ENCODE measurements around the gene UNC5C.

Gene UNC5C

GRCh38 chr4:95249426-95250021 lies 299.2 kb downstream of the UNC5C start:
- Histone ChIP-seq H3K36me3 (ENCODE audit: control insufficient read depth, insufficient read depth, low read length) (no peaks in the 10 kb centered on the region), H3K27ac (ENCODE audit: insufficient read depth, low read depth, low read length, poor library complexity, severe bottlenecking) (no peak overlapping the region), H3K4me3 (ENCODE audit: insufficient read depth, low read depth, low read length) (no peak overlapping the region), H3K9me3 (ENCODE audit: control insufficient read depth, low read length) (no peaks in the 10 kb centered on the region), H3K27me3 (ENCODE audit: control insufficient read depth, insufficient read depth, low read length, poor library complexity, severe bottlenecking) (no peaks in the 10 kb centered on the region), H3K4me1 (ENCODE audit: control insufficient read depth, insufficient read depth, low read length) (no peaks in the 10 kb centered on the region)
- 95% methylated on average over 3 of the region's 3 CpGs for WGBS, 2 experiments

DNA sequence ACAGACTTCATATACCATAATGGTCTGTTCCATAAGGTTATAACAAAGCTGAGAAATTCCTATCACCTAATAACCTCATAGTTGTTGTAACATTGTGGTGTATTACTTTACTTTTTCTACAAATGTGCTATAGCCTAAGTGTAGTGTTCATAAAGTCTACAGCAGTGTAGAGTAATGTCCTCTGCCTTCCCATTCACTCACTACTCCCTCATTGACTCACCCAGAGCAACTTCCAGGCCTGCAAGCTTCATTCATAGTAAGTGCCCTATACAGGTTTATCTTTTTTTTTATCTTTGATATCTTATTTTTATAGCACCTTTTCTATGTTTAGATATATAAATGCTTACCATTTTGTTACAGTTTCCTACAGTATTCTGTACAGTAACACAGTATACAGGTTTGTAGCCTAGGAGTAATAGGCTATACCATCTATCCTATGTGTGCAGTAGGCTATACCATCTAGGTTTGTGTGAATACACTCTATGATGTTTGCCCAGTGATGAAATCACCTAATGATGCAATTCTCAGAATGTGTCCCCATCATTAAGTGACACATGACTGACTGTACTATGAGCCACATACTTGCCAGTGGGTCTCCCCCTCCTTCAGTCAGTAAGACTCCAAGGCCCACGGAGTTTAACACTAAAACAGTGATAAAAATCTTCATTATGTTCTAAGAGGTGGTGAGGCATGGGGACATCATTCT lies 299.9 kb downstream of the UNC5C start:
- WGBS, 2 experiments, result 100% methylated on average over 1 of the region's 1 CpG
- Histone ChIP-seq H3K4me1 (ENCODE audit: control insufficient read depth, insufficient read depth, low read length) (no peaks in the 10 kb centered on the region), H3K27me3 (ENCODE audit: control insufficient read depth, insufficient read depth, low read length, poor library complexity, severe bottlenecking) (no peaks in the 10 kb centered on the region), H3K9me3 (ENCODE audit: control insufficient read depth, low read length) (no peaks in the 10 kb centered on the region), H3K36me3 (ENCODE audit: control insufficient read depth, insufficient read depth, low read length) (no peaks in the 10 kb centered on the region), H3K27ac (ENCODE audit: insufficient read depth, low read depth, low read length, poor library complexity, severe bottlenecking) (no peak overlapping the region), H3K4me3 (ENCODE audit: insufficient read depth, low read depth, low read length) (no peak overlapping the region)

- Histone ChIP-seq H3K27ac (ENCODE audit: insufficient read depth, low read depth, low read length, poor library complexity, severe bottlenecking) (no peak overlapping the region), H3K9me3 (ENCODE audit: control insufficient read depth, low read length) (no peaks in the 10 kb centered on the region), H3K4me1 (ENCODE audit: control insufficient read depth, insufficient read depth, low read length) (no peaks in the 10 kb centered on the region), H3K27me3 (ENCODE audit: control insufficient read depth, insufficient read depth, low read length, poor library complexity, severe bottlenecking) (no peaks in the 10 kb centered on the region), H3K4me3 (ENCODE audit: insufficient read depth, low read depth, low read length) (no peak overlapping the region), H3K36me3 (ENCODE audit: control insufficient read depth, insufficient read depth, low read length) (no peaks in the 10 kb centered on the region)
- WGBS, 2 experiments, result 83 to 92% methylated on average over 1 of the region's 1 CpG
Measured at GRCh38 chr4:95243892-95244291, 304.9 kb downstream of the UNC5C start.

GRCh38 chr4:95238554-95238953 lies 310.2 kb downstream of the UNC5C start:
- Histone ChIP-seq H3K27me3 (ENCODE audit: control insufficient read depth, insufficient read depth, low read length, poor library complexity, severe bottlenecking) (no peaks in the 10 kb centered on the region), H3K9me3 (ENCODE audit: control insufficient read depth, low read length) (no peaks in the 10 kb centered on the region), H3K4me3 (ENCODE audit: insufficient read depth, low read depth, low read length) (no peak overlapping the region), H3K4me1 (ENCODE audit: control insufficient read depth, insufficient read depth, low read length) (no peaks in the 10 kb centered on the region), H3K27ac (ENCODE audit: insufficient read depth, low read depth, low read length, poor library complexity, severe bottlenecking) (no peak overlapping the region), H3K36me3 (ENCODE audit: control insufficient read depth, insufficient read depth, low read length) (no peaks in the 10 kb centered on the region)

DNA sequence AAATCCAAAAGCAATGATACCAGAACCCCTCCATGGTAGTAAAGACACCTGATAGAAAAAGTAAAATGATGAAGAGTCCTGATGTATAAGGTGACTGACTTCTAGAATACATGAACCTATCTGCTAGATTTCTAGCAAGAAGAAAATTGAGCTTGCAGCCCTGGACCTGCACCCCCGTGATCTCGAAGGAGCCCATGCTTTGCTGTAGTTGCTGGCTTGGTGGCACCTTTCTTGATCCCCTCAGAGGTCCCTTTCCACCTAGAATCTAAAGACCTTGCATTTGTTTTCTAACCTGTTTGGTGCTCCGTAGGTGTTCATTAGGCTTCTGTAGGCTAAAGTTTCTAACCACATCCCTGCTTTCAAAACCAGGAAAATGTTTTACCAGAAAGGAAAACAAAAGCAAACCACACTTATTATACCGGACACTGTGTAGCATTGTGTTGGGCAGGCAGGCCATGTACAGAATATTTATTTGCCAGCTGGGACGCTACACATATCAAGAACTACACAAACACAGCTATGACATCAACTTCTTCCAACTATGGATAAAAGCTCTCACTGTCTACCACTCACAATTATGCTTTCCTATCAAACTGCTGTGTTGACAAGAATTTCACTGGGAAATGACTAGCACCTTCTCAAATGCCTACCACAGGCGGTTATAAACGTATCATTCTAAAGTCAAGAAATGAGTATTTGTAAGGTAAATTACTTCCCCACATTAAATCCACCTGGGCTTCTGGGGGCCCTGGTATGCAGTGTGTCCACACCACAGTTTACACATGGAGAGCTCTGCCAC lies 316.2 kb downstream of the UNC5C start:
- no peaks in the 10 kb centered on the region for H3K36me3 ChIP-seq (ENCODE audit: control insufficient read depth, insufficient read depth, low read length)
- 92 to 96% methylated on average over 5 to 6 of the region's 7 CpGs for WGBS, 2 experiments
- H3K4me1 ChIP-seq (ENCODE audit: control insufficient read depth, insufficient read depth, low read length), result peaks cover 3% of the 10 kb centered on the region
- H3K27me3 ChIP-seq (ENCODE audit: control insufficient read depth, insufficient read depth, low read length, poor library complexity, severe bottlenecking), result no peaks in the 10 kb centered on the region
- H3K9me3 ChIP-seq (ENCODE audit: control insufficient read depth, low read length), result no peaks in the 10 kb centered on the region
- H3K27ac ChIP-seq (ENCODE audit: insufficient read depth, low read depth, low read length, poor library complexity, severe bottlenecking), result no peak overlapping the region
- H3K4me3 ChIP-seq (ENCODE audit: insufficient read depth, low read depth, low read length), result no peak overlapping the region

GRCh38 chr4:95231681-95232080 lies 317.1 kb downstream of the UNC5C start:
- Histone ChIP-seq H3K4me1 (ENCODE audit: control insufficient read depth, insufficient read depth, low read length) (peaks cover 3% of the 10 kb centered on the region), H3K36me3 (ENCODE audit: control insufficient read depth, insufficient read depth, low read length) (no peaks in the 10 kb centered on the region), H3K9me3 (ENCODE audit: control insufficient read depth, low read length) (no peaks in the 10 kb centered on the region), H3K27ac (ENCODE audit: insufficient read depth, low read depth, low read length, poor library complexity, severe bottlenecking) (no peak overlapping the region), H3K27me3 (ENCODE audit: control insufficient read depth, insufficient read depth, low read length, poor library complexity, severe bottlenecking) (no peaks in the 10 kb centered on the region), H3K4me3 (ENCODE audit: insufficient read depth, low read depth, low read length) (no peak overlapping the region)

- Histone ChIP-seq H3K4me3 (ENCODE audit: insufficient read depth, low read depth, low read length) (no peak overlapping the region), H3K36me3 (ENCODE audit: control insufficient read depth, insufficient read depth, low read length) (no peaks in the 10 kb centered on the region), H3K27ac (ENCODE audit: insufficient read depth, low read depth, low read length, poor library complexity, severe bottlenecking) (no peak overlapping the region), H3K4me1 (ENCODE audit: control insufficient read depth, insufficient read depth, low read length) (no peaks in the 10 kb centered on the region), H3K9me3 (ENCODE audit: control insufficient read depth, low read length) (no peaks in the 10 kb centered on the region), H3K27me3 (ENCODE audit: control insufficient read depth, insufficient read depth, low read length, poor library complexity, severe bottlenecking) (no peaks in the 10 kb centered on the region)
- 91 to 92% methylated on average over 6 of the region's 6 CpGs for WGBS, 2 experiments
Measured at GRCh38 chr4:95225849-95226248, 322.9 kb downstream of the UNC5C start.

DNA sequence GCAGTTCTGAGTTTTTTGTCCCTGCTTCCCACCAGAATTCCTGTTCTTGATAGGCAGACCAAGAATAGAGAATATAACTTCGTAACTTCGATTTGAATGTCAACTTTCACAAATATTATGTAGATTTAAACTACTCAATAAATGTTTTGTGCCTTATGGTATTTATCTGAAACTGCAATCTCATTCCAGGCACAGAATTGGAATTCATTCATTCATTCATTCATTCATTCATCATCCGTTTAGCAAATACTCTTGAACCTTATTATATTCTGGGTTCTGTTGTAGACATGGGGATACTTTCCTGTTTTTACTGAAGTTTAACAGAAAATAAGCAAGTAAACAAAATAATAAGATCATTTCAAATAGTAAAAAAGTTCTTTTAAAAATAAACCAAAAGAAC lies 324.4 kb downstream of the UNC5C start:
- no peaks in the 10 kb centered on the region for H3K9me3 ChIP-seq (ENCODE audit: control insufficient read depth, low read length)
- H3K4me3 ChIP-seq (ENCODE audit: insufficient read depth, low read depth, low read length), result no peak overlapping the region
- H3K36me3 ChIP-seq (ENCODE audit: control insufficient read depth, insufficient read depth, low read length), result no peaks in the 10 kb centered on the region
- H3K27me3 ChIP-seq (ENCODE audit: control insufficient read depth, insufficient read depth, low read length, poor library complexity, severe bottlenecking), result no peaks in the 10 kb centered on the region
- H3K4me1 ChIP-seq (ENCODE audit: control insufficient read depth, insufficient read depth, low read length), result no peaks in the 10 kb centered on the region
- WGBS, 2 experiments, result 100% methylated on average over 2 of the region's 3 CpGs; no CpG with 5 or more reads in 1 of the 2 experiments
- H3K27ac ChIP-seq (ENCODE audit: insufficient read depth, low read depth, low read length, poor library complexity, severe bottlenecking), result no peak overlapping the region

- Histone ChIP-seq H3K9me3 (ENCODE audit: control insufficient read depth, low read length) (no peaks in the 10 kb centered on the region), H3K27ac (ENCODE audit: insufficient read depth, low read depth, low read length, poor library complexity, severe bottlenecking) (no peak overlapping the region), H3K27me3 (ENCODE audit: control insufficient read depth, insufficient read depth, low read length, poor library complexity, severe bottlenecking) (no peaks in the 10 kb centered on the region), H3K4me1 (ENCODE audit: control insufficient read depth, insufficient read depth, low read length) (no peaks in the 10 kb centered on the region), H3K36me3 (ENCODE audit: control insufficient read depth, insufficient read depth, low read length) (no peaks in the 10 kb centered on the region), H3K4me3 (ENCODE audit: insufficient read depth, low read depth, low read length) (no peak overlapping the region)
- 88 to 93% methylated on average over 1 of the region's 1 CpG for WGBS, 2 experiments
Measured at GRCh38 chr4:95220205-95221175, 328.3 kb downstream of the UNC5C start.

All from ectodermal cell (in vitro differentiated cells).